Measurements from ENCODE around the gene BACE1. TPM values are rescaled to one million over a fixed set of nuclear protein-coding genes. Genes with fewer than 3 reads are reported as not detected.
"Not testable (repeated sequence)": the region's sequence is repeated elsewhere in the genome, so short reads cannot be mapped to it uniquely, and the experiment has no call there.

The BACE1 gene
- 10.4 TPM for total RNA-seq
- long read RNA-seq, full-length matches to known transcripts, result 31 of 40 reads
- long read RNA-seq, partial matches to known transcripts, result 2 of 40 reads
- long read RNA-seq, other reads (novel, unspliced or antisense), result 7 of 40 reads

- intact Hi-C loops (cut with DNase I), result no loop called here
- DNase-seq, result peak; percentile 90
- peak; percentile 96 for ATAC-seq (ENCODE audit: poor library complexity)
Measured at GRCh38 chr11:117316197-117316961, at the start of gene BACE1. Gene BACE1, minus strand, starts transcription at chr11:117316256. Its CDS starts 461 bp downstream, at chr11:117315795.

GRCh38 chr11:117361432-117361831 is 45.4 kb upstream of the BACE1 start:
- ATAC-seq (ENCODE audit: poor library complexity) (no peak), DNase-seq (no peak)
- intact Hi-C loops (cut with DNase I), result no loop called here

GRCh38 chr11:117356126-117356890 is 40.3 kb upstream of the BACE1 start:
- intact Hi-C loops (cut with DNase I), result no loop called here
- DNase-seq (no peak), ATAC-seq (ENCODE audit: poor library complexity) (no peak)

GRCh38 chr11:117354550-117354949 is 38.5 kb upstream of the BACE1 start:
- intact Hi-C loops (cut with DNase I), result no loop called here
- DNase-seq, result no peak
- ATAC-seq (ENCODE audit: poor library complexity), result no peak

GRCh38 chr11:117345039-117345438 is 29.0 kb upstream of the BACE1 start:
- intact Hi-C loops (cut with DNase I), result no loop called here
- ATAC-seq (ENCODE audit: poor library complexity) (no peak), DNase-seq (no peak)

GRCh38 chr11:117337076-117337475 is 21.0 kb upstream of the BACE1 start:
- no peak for ATAC-seq (ENCODE audit: poor library complexity)
- intact Hi-C loops (cut with DNase I), result no loop called here
- DNase-seq, result no peak

GRCh38 chr11:117335399-117335798 is 19.3 kb upstream of the BACE1 start:
- intact Hi-C loops (cut with DNase I), result no loop called here
- no peak for DNase-seq
- no peak for ATAC-seq (ENCODE audit: poor library complexity)

- intact Hi-C loops (cut with DNase I), result no loop called here
- ATAC-seq (ENCODE audit: poor library complexity), result no peak
- no peak for DNase-seq
Measured at GRCh38 chr11:117334896-117335295, 18.8 kb upstream of the BACE1 start.

GRCh38 chr11:117333917-117334316 is 17.9 kb upstream of the BACE1 start:
- intact Hi-C loops (cut with DNase I), result no loop called here
- DNase-seq (no peak), ATAC-seq (ENCODE audit: poor library complexity) (no peak)

GRCh38 chr11:117332843-117333242 is 16.8 kb upstream of the BACE1 start:
- intact Hi-C loops (cut with DNase I), result no loop called here
- DNase-seq, result no peak
- ATAC-seq (ENCODE audit: poor library complexity), result no peak

GRCh38 chr11:117328375-117329010 is 12.4 kb upstream of the BACE1 start:
- DNase-seq (peak; percentile 54), ATAC-seq (ENCODE audit: poor library complexity) (peak; percentile 72)
- intact Hi-C loops (cut with DNase I), result no loop called here

- peak; percentile 98 for ATAC-seq (ENCODE audit: poor library complexity)
- DNase-seq, result peak; percentile 97
- intact Hi-C loops (cut with DNase I), result no loop called here
Measured at GRCh38 chr11:117327567-117328374, 11.7 kb upstream of the BACE1 start, which contains the start of gene CEP164. Gene CEP164, plus strand, starts transcription at chr11:117327854. Its CDS starts 10,733 bp downstream, at chr11:117338587.

- ATAC-seq (ENCODE audit: poor library complexity); intact Hi-C loops (cut with DNase I); DNase-seq: not testable (repeated sequence)
Measured at GRCh38 chr11:117327255-117327566, 11.2 kb upstream of the BACE1 start.

- ATAC-seq (ENCODE audit: poor library complexity) (no peak), DNase-seq (no peak)
- intact Hi-C loops (cut with DNase I), result no loop called here
Measured at GRCh38 chr11:117319214-117319840, 3.3 kb upstream of the BACE1 start.

- DNase-seq (no peak), ATAC-seq (ENCODE audit: poor library complexity) (no peak)
- intact Hi-C loops (cut with DNase I), result no loop called here
Measured at GRCh38 chr11:117318738-117319137, 2.7 kb upstream of the BACE1 start.

GRCh38 chr11:117315285-117316196 is 515 bp downstream of the BACE1 start:
- DNase-seq (no peak), ATAC-seq (ENCODE audit: poor library complexity) (peak; percentile 36)
- intact Hi-C loops (cut with DNase I), result no loop called here

GRCh38 chr11:117314840-117315239 is 1.2 kb downstream of the BACE1 start:
- DNase-seq (no peak), ATAC-seq (ENCODE audit: poor library complexity) (no peak)
- intact Hi-C loops (cut with DNase I), result no loop called here
